Endothelial cell of umbilical vein (primary cell): ENCODE measurements around the gene TDRD9. TPM values are rescaled to one million over a fixed set of nuclear protein-coding genes. Genes with fewer than 3 reads are reported as not detected.

Source experiments
- BruUV-seq: library from RNA; stranded (reverse); fragments of 400-500 nt; replicated peaks from 2 replicates; lab custom pipeline; 2021; lab: Mats Ljungman, UMichigan
- CTCF ChIA-PET: fragments of 300-600, 350-600 bp; sonication (Branson Sonifier 250); formaldehyde crosslinking; loops from one replicate; lab custom pipeline; 2021; ENCODE audit warnings: antibody characterized with exemption, inconsistent platforms; lab: Charles Lee
- POLR2A ChIA-PET: fragments of 300-600, 350-600 bp; sonication (Branson Sonifier 250); formaldehyde crosslinking; loops from one replicate; lab custom pipeline; 2021; ENCODE audit warnings: antibody characterized with exemption, inconsistent platforms; lab: Charles Lee
- DNase-seq: peaks from one replicate; pipeline ENCODE4 v3.0.0-alpha.2; 2011; ENCODE audit warnings: low read depth, low spot score
- FAIRE-seq: peaks from 2 replicates; lab custom pipeline; 2011; peaks lifted over from hg19 to GRCh38; lab: Jason Lieb, UNC
- H2AFZ ChIP-seq: 2 replicates; pipeline ENCODE4 v1.6.0; 2012; ENCODE audit warnings: low read depth, low read length, control low read depth, inconsistent platforms
- H3K27ac ChIP-seq: 2 replicates; pipeline ENCODE4 v1.5.1; 2011; ENCODE audit warnings: low read depth, mild to moderate bottlenecking, control low read depth, low read length, moderate library complexity; ENCODE audit not compliant: insufficient read depth
- H3K27me3 ChIP-seq, 2 experiments: 2 replicates each; pipeline versions ENCODE4 v1.6.0 to v1.6.1; 2011; ENCODE audit warnings: low read length in 2 of 2, mixed read lengths in 1 of 2; ENCODE audit not compliant: control insufficient read depth in 2 of 2, insufficient read depth in 2 of 2
- H3K36me3 ChIP-seq, 2 experiments: 2 replicates in 1 of 2; 3 replicates in 1 of 2; pipeline ENCODE4 v1.5.1; 2011; ENCODE audit warnings: low read length in 2 of 2, mild to moderate bottlenecking in 1 of 2, moderate library complexity in 1 of 2; ENCODE audit not compliant: control insufficient read depth in 2 of 2, insufficient read depth in 2 of 2; ENCODE audit errors: extremely low read depth in 1 of 2
- H3K4me1 ChIP-seq: 3 replicates; pipeline ENCODE4 v1.5.1; 2011; ENCODE audit warnings: mild to moderate bottlenecking, low read length; ENCODE audit not compliant: control insufficient read depth, insufficient read depth; ENCODE audit errors: extremely low read depth
- H3K4me2 ChIP-seq: 2 replicates; pipeline ENCODE4 v1.6.1; 2011; ENCODE audit warnings: low read length, control low read depth, mixed read lengths; ENCODE audit not compliant: insufficient read depth
- H3K4me3 ChIP-seq, 3 experiments: fragments of 200-600 bp in 1 of 3; sonication (generic), shearing (Covaris generic) in 1 of 3; replicated peaks in 1 of 3; 2 replicates each; pipeline ENCODE4 v1.5.1; 2011 to 2016; ENCODE audit warnings: control low read depth in 3 of 3, low read length in 3 of 3, mild to moderate bottlenecking in 2 of 3, inconsistent platforms in 1 of 3, low read depth in 1 of 3, moderate library complexity in 1 of 3; ENCODE audit not compliant: insufficient read depth in 1 of 3
- H3K79me2 ChIP-seq: 2 replicates; pipeline ENCODE4 v1.6.0; 2012; ENCODE audit warnings: low read length, inconsistent platforms; ENCODE audit not compliant: control insufficient read depth, insufficient read depth
- H3K9ac ChIP-seq: replicated peaks from 2 replicates; pipeline ENCODE3; 2011; ENCODE audit warnings: low read length, control low read depth; ENCODE audit not compliant: insufficient read depth; ENCODE audit errors: extremely low read depth
- H3K9me1 ChIP-seq: replicated peaks from 3 replicates; pipeline ENCODE4 v1.6.0; 2011; ENCODE audit warnings: mild to moderate bottlenecking, low read length; ENCODE audit not compliant: control insufficient read depth, insufficient read depth; ENCODE audit errors: extremely low read depth
- H3K9me3 ChIP-seq: replicated peaks from 2 replicates; pipeline ENCODE4 v1.5.1; 2012; ENCODE audit warnings: low read length, inconsistent platforms; ENCODE audit not compliant: control insufficient read depth, insufficient read depth
- H4K20me1 ChIP-seq: replicated peaks from 2 replicates; pipeline ENCODE3; 2011; ENCODE audit warnings: mild to moderate bottlenecking, low read length; ENCODE audit not compliant: control insufficient read depth, insufficient read depth; ENCODE audit errors: extremely low read depth
- CTCF ChIP-seq, 2 donors: IDR thresholded peaks; 1 replicate in 1 of 2; 2 replicates in 1 of 2; pipeline ENCODE4 v1.5.1; 2011; ENCODE audit warnings: low read length in 2 of 2, mild to moderate bottlenecking in 2 of 2, moderate library complexity in 2 of 2, control low read depth in 1 of 2, inconsistent platforms in 1 of 2, low read depth in 1 of 2; ENCODE audit not compliant: insufficient read depth in 1 of 2; ENCODE audit errors: extremely low read depth in 1 of 2
- EZH2 ChIP-seq: IDR thresholded peaks from 2 replicates; pipeline ENCODE4 v1.6.1; 2012; ENCODE audit warnings: borderline replicate concordance, low read depth, mild to moderate bottlenecking, moderate library complexity, low read length, inconsistent platforms; ENCODE audit not compliant: severe bottlenecking
- FOS ChIP-seq: IDR thresholded peaks from 2 replicates; pipeline ENCODE4 v1.6.1; 2011; ENCODE audit warnings: mild to moderate bottlenecking, low read length, moderate library complexity, borderline replicate concordance; ENCODE audit not compliant: insufficient read depth
- GATA2 ChIP-seq: IDR thresholded peaks from 2 replicates; pipeline ENCODE4 v1.7.0; 2011; ENCODE audit warnings: low read depth, mild to moderate bottlenecking, moderate library complexity, mixed read lengths, low read length; ENCODE audit not compliant: insufficient read length, insufficient read depth
- JUN ChIP-seq: IDR thresholded peaks from 2 replicates; pipeline ENCODE4 v1.6.1; 2011; ENCODE audit warnings: borderline replicate concordance, low read depth; ENCODE audit not compliant: insufficient read length, insufficient read depth
- MYC ChIP-seq: IDR thresholded peaks from one replicate; pipeline ENCODE4 v1.6.1; 2011; ENCODE audit warnings: mild to moderate bottlenecking, low read depth, low read length
- POLR2A ChIP-seq: IDR thresholded peaks from 2 replicates; pipeline ENCODE4 v1.6.1; 2012; ENCODE audit warnings: low read depth, mild to moderate bottlenecking, control low read depth, low read length
- POLR2AphosphoS5 ChIP-seq: IDR thresholded peaks from 2 replicates; pipeline ENCODE4 v1.6.1; 2012; ENCODE audit warnings: low read depth, mild to moderate bottlenecking, control low read depth, low read length, moderate library complexity; ENCODE audit not compliant: insufficient read depth
- dilution Hi-C: fragments of 300-500 bp; cut with MboI; formaldehyde crosslinking; loops from one replicate; pipeline ENCODE4 v1.15.0; 2019; ENCODE audit warnings: low sequenced_read_pairs; ENCODE audit not compliant: extremely low pct_ligation_motif_present
- intact Hi-C: fragments of 100-400 bp; cut with micrococcal nuclease; formaldehyde crosslinking; loops from one replicate; pipeline ENCODE4 v1.10.0; 2022
- polyA plus RNA-seq, 4 experiments: library from polyadenylated mRNA; depleted of rRNA in 3 of 4; stranded (reverse) in 3 of 4; unstranded in 1 of 4; fragments of >200 nt; gene quantifications; 2 replicates each; pipeline versions ENCODE4 v1.2.1 to v1.2.3, GENCODE V29; 2011 to 2012; ENCODE audit warnings: missing spikeins in 1 of 4
- total RNA-seq: library from RNA; stranded (reverse); gene quantifications from 2 replicates; pipeline ENCODE4 v1.2.3, GENCODE V29; 2021
- TF ChIP-seq, protein P1 (sequence below): IDR thresholded peaks from 2 replicates; pipeline ENCODE4 v1.6.1; 2011; ENCODE audit not compliant: insufficient read depth, insufficient read length

TDRD9 gene
- total and polyA plus RNA-seq, 2 donors (not counting 3 experiments of a cell fraction or from before 2014, with no cell fraction given), result 0.52 to 1.4 TPM

- Histone ChIP-seq H3K36me3 (no peaks in the 10 kb centered on the region), H3K4me2 (no peak overlapping the region), H3K9ac (no peak overlapping the region), H3K27me3 (peaks cover 4 to 11% of the 10 kb centered on the region in 2 experiments), H2AFZ (no peak overlapping the region), H4K20me1 (no peaks in the 10 kb centered on the region), H3K9me1 (no peaks in the 10 kb centered on the region), H3K79me2 (no peaks in the 10 kb centered on the region), H3K4me1 (no peaks in the 10 kb centered on the region), H3K27ac (no peak overlapping the region), H3K4me3 (no peak overlapping the region), H3K9me3 (no peaks in the 10 kb centered on the region)
- no TSS peak for BruUV-seq
- TF ChIP-seq MYC (no peak), POLR2AphosphoS5 (no peak), FOS (no peak), EZH2 (no peak), CTCF (IDR thresholded peaks at IDR 0.05; ENCODE audit: extremely low read depth in 1 of 2, insufficient read depth in 1 of 2, low read depth in 1 of 2, low read length in 2 of 2) (no peak), GATA2 (no peak), JUN (no peak), POLR2A (no peak)
- TF ChIP-seq, protein P1, sequence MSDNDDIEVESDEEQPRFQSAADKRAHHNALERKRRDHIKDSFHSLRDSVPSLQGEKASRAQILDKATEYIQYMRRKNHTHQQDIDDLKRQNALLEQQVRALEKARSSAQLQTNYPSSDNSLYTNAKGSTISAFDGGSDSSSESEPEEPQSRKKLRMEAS, result no peak
- dilution Hi-C loops (no loop called here), intact Hi-C loops (no loop called here)
- POLR2A ChIA-PET, result no interaction called here
- CTCF ChIA-PET, result interaction anchor here (1.4 kb wide), 1 partner anchor 12 kb away, joined by 4 read pairs; no protein-coding TSS in a partner anchor
- no peak for DNase-seq
- no peak for FAIRE-seq
Measured at GRCh38 chr14:104019806-104020205, 91.5 kb downstream of the TDRD9 start.
